K562 (cell line): ENCODE data around the gene DNAJC17. TPM values are rescaled to one million over a fixed set of nuclear protein-coding genes. Genes with fewer than 3 reads are reported as not detected.
A peak's percentile ranks its signal among the peaks of the same experiment; 100 is the strongest.

Source experiments
- AFF4 ChIP-seq: sonication (generic); formaldehyde crosslinking; IDR thresholded peaks from 2 replicates; pipeline ENCODE4 v1.8.0; 2023; ENCODE audit warnings: mild to moderate bottlenecking, missing genetic modification reagents
- ATF3 ChIP-seq, 2 experiments: fragments of 450-650 bp in 1 of 2; sonication (generic) in 1 of 2; formaldehyde crosslinking in 1 of 2; IDR thresholded peaks in 1 of 2; conservative IDR thresholded peaks in 1 of 2; 2 replicates each; pipeline versions ENCODE4 v1.6.1 to v1.8.1; 2016 to 2023; ENCODE audit warnings: mild to moderate bottlenecking in 2 of 2, moderate library complexity in 2 of 2, inconsistent platforms in 1 of 2, missing genetic modification reagents in 1 of 2
- CBX5 ChIP-seq: IDR thresholded peaks from 2 replicates; pipeline ENCODE4 v1.6.1; 2014; ENCODE audit warnings: low read depth, borderline replicate concordance
- E2F6 ChIP-seq, 2 experiments: IDR thresholded peaks; 2 replicates each; pipeline ENCODE4 v1.6.1; 2011; ENCODE audit warnings: borderline replicate concordance in 1 of 2, control low read depth in 1 of 2, low read depth in 1 of 2, low read length in 1 of 2, mild to moderate bottlenecking in 1 of 2, mixed read lengths in 1 of 2, moderate library complexity in 1 of 2; ENCODE audit not compliant: insufficient read depth in 1 of 2, insufficient read length in 1 of 2, poor library complexity in 1 of 2, severe bottlenecking in 1 of 2; ENCODE audit errors: extremely low read depth in 1 of 2
- ELF1 ChIP-seq: fragments of 200-800 bp; sonication (Bioruptor generic); IDR thresholded peaks from 2 replicates; pipeline ENCODE4 v1.6.1; 2016; ENCODE audit warnings: missing genetic modification characterization, missing compliant biosample characterization
- ELF4 ChIP-seq: fragments of 450-650 bp; formaldehyde crosslinking; IDR thresholded peaks from 2 replicates; pipeline ENCODE4 v1.4.0; 2022; ENCODE audit warnings: missing genetic modification characterization
- FOXJ2 ChIP-seq: fragments of 200-800 bp; sonication (Bioruptor generic); IDR thresholded peaks from 2 replicates; pipeline ENCODE4 v1.6.1; 2016; ENCODE audit warnings: missing genetic modification characterization, missing compliant biosample characterization
- NFYB ChIP-seq: IDR thresholded peaks from 2 replicates; pipeline ENCODE4 v1.6.1; 2011; ENCODE audit warnings: mild to moderate bottlenecking, moderate library complexity; ENCODE audit not compliant: insufficient read length; ENCODE audit errors: extremely low read depth
- SMARCA5 ChIP-seq: fragments of 450-650 bp; IDR thresholded peaks from 2 replicates; pipeline ENCODE4 v1.6.1; 2016
- TEAD2 ChIP-seq: fragments of 450-650 bp; IDR thresholded peaks from 2 replicates; pipeline ENCODE4 v1.6.1; 2016; ENCODE audit warnings: missing genetic modification characterization, control low read depth, missing compliant biosample characterization
- ZBTB11 ChIP-seq, 3 experiments: fragments of 200-800 bp in 1 of 3; fragments of 250-450 bp in 1 of 3; fragments of 450-650 bp in 1 of 3; sonication (Bioruptor Pico) in 1 of 3; sonication (Bioruptor generic) in 1 of 3; formaldehyde crosslinking in 1 of 3; IDR thresholded peaks; 2 replicates each; pipeline versions ENCODE4 v1.6.1 to v1.8.0; 2016 to 2022; ENCODE audit warnings: mild to moderate bottlenecking in 2 of 3, missing genetic modification characterization in 2 of 3, missing compliant biosample characterization in 1 of 3, moderate library complexity in 1 of 3
- ZC3H11A ChIP-seq: IDR thresholded peaks from 2 replicates; pipeline ENCODE4 v1.6.1; 2012; ENCODE audit warnings: low read depth, low read length, improper control_type of control experiment
- ZNF24 ChIP-seq: fragments of 450-650 bp; IDR thresholded peaks from 2 replicates; pipeline ENCODE4 v1.6.1; 2016
- ZNF280A ChIP-seq: fragments of 450-650 bp; IDR thresholded peaks from 2 replicates; pipeline ENCODE4 v1.6.1; 2018; ENCODE audit warnings: mild to moderate bottlenecking, low read depth; ENCODE audit not compliant: partially characterized antibody
- ZNF41 ChIP-seq: fragments of 250-450 bp; sonication (Bioruptor Pico); conservative IDR thresholded peaks from 2 replicates; pipeline ENCODE4 v1.4.0; 2020; ENCODE audit warnings: mild to moderate bottlenecking
- polyA plus RNA-seq, 8 experiments: library from polyadenylated mRNA; depleted of rRNA in 4 of 8; stranded (reverse) in 5 of 8; unstranded in 3 of 8; fragments of >200 nt; fragmentation: Nextera tagmentation in 2 of 8; fragmentation: Illumina TruSeq in 1 of 8; extraction: Ambion mirVana in 2 of 8; extraction: Trizol in 1 of 8; gene quantifications; 2 replicates each; pipeline versions ENCODE4 v1.2.1 to v1.2.3, GENCODE V29; 2011 to 2014; ENCODE audit warnings: inconsistent platforms in 1 of 8, missing spikeins in 1 of 8
- total RNA-seq, 7 experiments: library from RNA; depleted of rRNA in 6 of 7; stranded (reverse); fragments of >200 nt in 6 of 7; fragmentation: Illumina TruSeq in 2 of 7; extraction: Trizol in 2 of 7; gene quantifications; 2 replicates each; pipeline versions ENCODE4 v1.2.1 to v1.2.3, GENCODE V29; 2011 to 2021; ENCODE audit warnings: low replicate concordance in 1 of 7

Gene DNAJC17
- total and polyA plus RNA-seq, 9 of the 15 experiments (the other 6 are each of a cell fraction or from before 2014, with no cell fraction given), result 2.4 to 79.4 (median 44.2) TPM

- TF ChIP-seq ELF4 (CRISPR knock-in tag) (no peak), NFYB (no peak), SMARCA5 (peak; percentile 83; the same call in 1 of the 2 replicates), TEAD2 (tag) (peak; percentile 57; the same call in 1 of the 2 replicates), AFF4 (CRISPR knock-in tag) (no peak), ZBTB11 (CRISPR knock-in tag; IDR thresholded peaks at IDR 0.05) (no peak), FOXJ2 (no peak), ATF3 (IDR thresholded peaks at IDR 0.05) (no peak), ATF3 (CRISPR knock-in tag; conservative IDR thresholded peaks at IDR 0.05) (no peak), ZC3H11A (no peak), ZNF280A (no peak), ELF1 (peak; percentile 49; the same call in 1 of the 2 replicates), E2F6 (IDR thresholded peaks at IDR 0.05; ENCODE audit: borderline replicate concordance in 1 of 2, extremely low read depth in 1 of 2, insufficient read depth in 1 of 2, insufficient read length in 1 of 2, low read depth in 1 of 2, low read length in 1 of 2, poor library complexity in 1 of 2, severe bottlenecking in 1 of 2) (no peak), CBX5 (no peak), ZNF41 (CRISPR knock-in tag) (no peak), ZNF24 (no peak)
Measured at GRCh38 chr15:40847223-40847961, 40.1 kb upstream of the DNAJC17 start (continued).
